Endothelial cell of umbilical vein (primary cell): ENCODE data around the gene STARD13. TPM values are rescaled to one million over a fixed set of nuclear protein-coding genes. Genes with fewer than 3 reads are reported as not detected.

Source experiments
- BruUV-seq: library from RNA; stranded (reverse); fragments of 400-500 nt; replicated peaks from 2 replicates; lab custom pipeline; 2021; lab: Mats Ljungman, UMichigan
- CTCF ChIA-PET: fragments of 300-600, 350-600 bp; sonication (Branson Sonifier 250); formaldehyde crosslinking; loops from one replicate; lab custom pipeline; 2021; ENCODE audit warnings: antibody characterized with exemption, inconsistent platforms; lab: Charles Lee
- POLR2A ChIA-PET: fragments of 300-600, 350-600 bp; sonication (Branson Sonifier 250); formaldehyde crosslinking; loops from one replicate; lab custom pipeline; 2021; ENCODE audit warnings: antibody characterized with exemption, inconsistent platforms; lab: Charles Lee
- DNase-seq: peaks from one replicate; pipeline ENCODE4 v3.0.0-alpha.2; 2011; ENCODE audit warnings: low read depth, low spot score
- FAIRE-seq: peaks from 2 replicates; lab custom pipeline; 2011; peaks lifted over from hg19 to GRCh38; lab: Jason Lieb, UNC
- H2AFZ ChIP-seq: 2 replicates; pipeline ENCODE4 v1.6.0; 2012; ENCODE audit warnings: low read depth, low read length, control low read depth, inconsistent platforms
- H3K27ac ChIP-seq: 2 replicates; pipeline ENCODE4 v1.5.1; 2011; ENCODE audit warnings: low read depth, mild to moderate bottlenecking, control low read depth, low read length, moderate library complexity; ENCODE audit not compliant: insufficient read depth
- H3K27me3 ChIP-seq, 2 experiments: 2 replicates each; pipeline versions ENCODE4 v1.6.0 to v1.6.1; 2011; ENCODE audit warnings: low read length in 2 of 2, mixed read lengths in 1 of 2; ENCODE audit not compliant: control insufficient read depth in 2 of 2, insufficient read depth in 2 of 2
- H3K36me3 ChIP-seq, 2 experiments: 2 replicates in 1 of 2; 3 replicates in 1 of 2; pipeline ENCODE4 v1.5.1; 2011; ENCODE audit warnings: low read length in 2 of 2, mild to moderate bottlenecking in 1 of 2, moderate library complexity in 1 of 2; ENCODE audit not compliant: control insufficient read depth in 2 of 2, insufficient read depth in 2 of 2; ENCODE audit errors: extremely low read depth in 1 of 2
- H3K4me1 ChIP-seq: 3 replicates; pipeline ENCODE4 v1.5.1; 2011; ENCODE audit warnings: mild to moderate bottlenecking, low read length; ENCODE audit not compliant: control insufficient read depth, insufficient read depth; ENCODE audit errors: extremely low read depth
- H3K4me2 ChIP-seq: 2 replicates; pipeline ENCODE4 v1.6.1; 2011; ENCODE audit warnings: low read length, control low read depth, mixed read lengths; ENCODE audit not compliant: insufficient read depth
- H3K4me3 ChIP-seq, 3 experiments: fragments of 200-600 bp in 1 of 3; sonication (generic), shearing (Covaris generic) in 1 of 3; replicated peaks in 1 of 3; 2 replicates each; pipeline ENCODE4 v1.5.1; 2011 to 2016; ENCODE audit warnings: control low read depth in 3 of 3, low read length in 3 of 3, mild to moderate bottlenecking in 2 of 3, inconsistent platforms in 1 of 3, low read depth in 1 of 3, moderate library complexity in 1 of 3; ENCODE audit not compliant: insufficient read depth in 1 of 3
- H3K79me2 ChIP-seq: 2 replicates; pipeline ENCODE4 v1.6.0; 2012; ENCODE audit warnings: low read length, inconsistent platforms; ENCODE audit not compliant: control insufficient read depth, insufficient read depth
- H3K9ac ChIP-seq: replicated peaks from 2 replicates; pipeline ENCODE3; 2011; ENCODE audit warnings: low read length, control low read depth; ENCODE audit not compliant: insufficient read depth; ENCODE audit errors: extremely low read depth
- H3K9me1 ChIP-seq: replicated peaks from 3 replicates; pipeline ENCODE4 v1.6.0; 2011; ENCODE audit warnings: mild to moderate bottlenecking, low read length; ENCODE audit not compliant: control insufficient read depth, insufficient read depth; ENCODE audit errors: extremely low read depth
- H3K9me3 ChIP-seq: replicated peaks from 2 replicates; pipeline ENCODE4 v1.5.1; 2012; ENCODE audit warnings: low read length, inconsistent platforms; ENCODE audit not compliant: control insufficient read depth, insufficient read depth
- H4K20me1 ChIP-seq: replicated peaks from 2 replicates; pipeline ENCODE3; 2011; ENCODE audit warnings: mild to moderate bottlenecking, low read length; ENCODE audit not compliant: control insufficient read depth, insufficient read depth; ENCODE audit errors: extremely low read depth
- CTCF ChIP-seq, 2 donors: IDR thresholded peaks; 1 replicate in 1 of 2; 2 replicates in 1 of 2; pipeline ENCODE4 v1.5.1; 2011; ENCODE audit warnings: low read length in 2 of 2, mild to moderate bottlenecking in 2 of 2, moderate library complexity in 2 of 2, control low read depth in 1 of 2, inconsistent platforms in 1 of 2, low read depth in 1 of 2; ENCODE audit not compliant: insufficient read depth in 1 of 2; ENCODE audit errors: extremely low read depth in 1 of 2
- EZH2 ChIP-seq: IDR thresholded peaks from 2 replicates; pipeline ENCODE4 v1.6.1; 2012; ENCODE audit warnings: borderline replicate concordance, low read depth, mild to moderate bottlenecking, moderate library complexity, low read length, inconsistent platforms; ENCODE audit not compliant: severe bottlenecking
- FOS ChIP-seq: IDR thresholded peaks from 2 replicates; pipeline ENCODE4 v1.6.1; 2011; ENCODE audit warnings: mild to moderate bottlenecking, low read length, moderate library complexity, borderline replicate concordance; ENCODE audit not compliant: insufficient read depth
- GATA2 ChIP-seq: IDR thresholded peaks from 2 replicates; pipeline ENCODE4 v1.7.0; 2011; ENCODE audit warnings: low read depth, mild to moderate bottlenecking, moderate library complexity, mixed read lengths, low read length; ENCODE audit not compliant: insufficient read length, insufficient read depth
- JUN ChIP-seq: IDR thresholded peaks from 2 replicates; pipeline ENCODE4 v1.6.1; 2011; ENCODE audit warnings: borderline replicate concordance, low read depth; ENCODE audit not compliant: insufficient read length, insufficient read depth
- MAX ChIP-seq: IDR thresholded peaks from 2 replicates; pipeline ENCODE4 v1.6.1; 2011; ENCODE audit not compliant: insufficient read depth, insufficient read length
- MYC ChIP-seq: IDR thresholded peaks from one replicate; pipeline ENCODE4 v1.6.1; 2011; ENCODE audit warnings: mild to moderate bottlenecking, low read depth, low read length
- POLR2A ChIP-seq: IDR thresholded peaks from 2 replicates; pipeline ENCODE4 v1.6.1; 2012; ENCODE audit warnings: low read depth, mild to moderate bottlenecking, control low read depth, low read length
- POLR2AphosphoS5 ChIP-seq: IDR thresholded peaks from 2 replicates; pipeline ENCODE4 v1.6.1; 2012; ENCODE audit warnings: low read depth, mild to moderate bottlenecking, control low read depth, low read length, moderate library complexity; ENCODE audit not compliant: insufficient read depth
- dilution Hi-C: fragments of 300-500 bp; cut with MboI; formaldehyde crosslinking; loops from one replicate; pipeline ENCODE4 v1.15.0; 2019; ENCODE audit warnings: low sequenced_read_pairs; ENCODE audit not compliant: extremely low pct_ligation_motif_present
- intact Hi-C: fragments of 100-400 bp; cut with micrococcal nuclease; formaldehyde crosslinking; loops from one replicate; pipeline ENCODE4 v1.10.0; 2022
- polyA plus RNA-seq, 4 experiments: library from polyadenylated mRNA; depleted of rRNA in 3 of 4; stranded (reverse) in 3 of 4; unstranded in 1 of 4; fragments of >200 nt; gene quantifications; 2 replicates each; pipeline versions ENCODE4 v1.2.1 to v1.2.3, GENCODE V29; 2011 to 2012; ENCODE audit warnings: missing spikeins in 1 of 4
- total RNA-seq: library from RNA; stranded (reverse); gene quantifications from 2 replicates; pipeline ENCODE4 v1.2.3, GENCODE V29; 2021

STARD13 gene
- total and polyA plus RNA-seq, 2 donors (not counting 3 experiments of a cell fraction or from before 2014, with no cell fraction given), result 11.0 to 47.7 TPM

DNA sequence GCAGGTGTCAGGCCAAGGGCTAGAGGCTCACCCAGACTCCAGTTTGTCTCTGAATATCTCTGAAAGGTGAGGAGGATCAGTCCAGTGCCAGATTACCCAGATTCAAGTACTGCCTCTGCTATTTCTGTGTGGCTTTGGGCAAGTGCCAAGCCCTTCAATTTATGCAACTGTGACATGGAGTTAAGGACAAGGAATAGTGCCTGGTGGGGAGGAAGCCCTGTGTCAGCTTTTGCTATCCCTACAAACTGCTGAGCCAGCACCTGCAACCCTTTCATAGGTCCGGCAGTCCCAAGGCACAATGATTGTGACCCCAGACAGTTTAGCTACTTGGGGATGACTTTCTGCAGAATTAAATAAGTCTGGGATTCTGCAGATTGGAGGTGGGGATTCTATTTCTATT, 146.4 kb downstream of the STARD13 start:
- no peaks in the 10 kb centered on the region for H3K27me3 ChIP-seq
- no peak overlapping the region for H3K9ac ChIP-seq
- H3K9me1 ChIP-seq, result no peaks in the 10 kb centered on the region
- intact Hi-C loops (no loop called here), dilution Hi-C loops (no loop called here)
- CTCF ChIA-PET, result interaction anchor here (1.1 to 1.3 kb wide), 2 partner anchors 14 to 27 kb away, joined by 3 to 4 read pairs; no protein-coding TSS in a partner anchor
- H3K9me3 ChIP-seq, result no peaks in the 10 kb centered on the region
- TF ChIP-seq MAX (no peak), EZH2 (no peak), GATA2 (no peak), POLR2AphosphoS5 (no peak), JUN (no peak), MYC (no peak), CTCF (IDR thresholded peaks at IDR 0.05; ENCODE audit: extremely low read depth in 1 of 2, insufficient read depth in 1 of 2, low read depth in 1 of 2, low read length in 2 of 2) (no peak), POLR2A (no peak), FOS (no peak)
- H3K79me2 ChIP-seq, result peaks cover 5% of the 10 kb centered on the region
- H3K4me2 ChIP-seq, result no peak overlapping the region
- peaks cover 0 to 9% of the 10 kb centered on the region in 2 experiments for H3K36me3 ChIP-seq
- H3K4me3 ChIP-seq, result no peak overlapping the region
- no peaks in the 10 kb centered on the region for H4K20me1 ChIP-seq
- no peak for DNase-seq
- no TSS peak for BruUV-seq
- H3K4me1 ChIP-seq, result no peaks in the 10 kb centered on the region
- POLR2A ChIA-PET, result no interaction called here
- H3K27ac ChIP-seq, result no peak overlapping the region
- H2AFZ ChIP-seq, result no peak overlapping the region
- FAIRE-seq, result no peak
